Activated T-helper 2 cell treated with anti-CD3 and anti-CD28 coated beads, Interferon-gamma antibody, Interleukin-2, Interleukin-4, amounts not matched to agents 10 μg/mL and 5 μg/mL and 100 μg/mL, durations not matched to agents 14 hours and 24 hours and 36 hours (primary cell): Measurements from ENCODE around the gene ABCG1. TPM values are rescaled to one million over a fixed set of nuclear protein-coding genes. Genes with fewer than 3 reads are reported as not detected.
"Not testable (repeated sequence)": the region's sequence is repeated elsewhere in the genome, so short reads cannot be mapped to it uniquely, and the experiment has no call there.

Experiments
- DNase-seq: peaks from one replicate; pipeline ENCODE4 v3.0.0; 2021; ENCODE audit warnings: low spot score
- H3K27ac Mint-ChIP-seq: one replicate; pipeline ENCODE4 v1.8.0; 2021; ENCODE audit warnings: mixed read lengths
- H3K27me3 Mint-ChIP-seq: one replicate; pipeline ENCODE4 v1.8.0; 2021; ENCODE audit warnings: low read depth, mixed read lengths
- H3K36me3 Mint-ChIP-seq: one replicate; pipeline ENCODE4 v1.8.0; 2021; ENCODE audit warnings: low read depth, mixed read lengths
- H3K4me1 Mint-ChIP-seq: one replicate; pipeline ENCODE4 v1.8.0; 2021; ENCODE audit warnings: low read depth, mixed read lengths
- H3K4me3 Mint-ChIP-seq: one replicate; pipeline ENCODE4 v1.8.0; 2021; ENCODE audit warnings: low read depth, mild to moderate bottlenecking, moderate library complexity, mixed read lengths
- H3K9me3 Mint-ChIP-seq: one replicate; pipeline ENCODE4 v1.8.0; 2021; ENCODE audit warnings: mixed read lengths
- intact Hi-C: fragments of 100-400 bp; cut with micrococcal nuclease; formaldehyde crosslinking; loops from one replicate; pipeline ENCODE4 v1.15.1; 2023
- total RNA-seq: library from RNA; stranded (reverse); gene quantifications from 2 replicates; pipeline ENCODE4 v1.2.3, GENCODE V29; 2022

Gene ABCG1
- total RNA-seq, 1 donor from 2014 or later, result 5.7 TPM

GRCh38 chr21:42291751-42292562 is 73.0 kb downstream of the ABCG1 start:
- Mint-ChIP-seq H3K4me3 (no peak overlapping the region), H3K4me1 (no peaks in the 10 kb centered on the region), H3K9me3 (no peaks in the 10 kb centered on the region), H3K36me3 (peaks cover 10% of the 10 kb centered on the region), H3K27ac (no peak overlapping the region), H3K27me3 (no peaks in the 10 kb centered on the region)
- intact Hi-C loops, result no loop called here
- no peak for DNase-seq

- H3K27me3 Mint-ChIP-seq, intact Hi-C loops, H3K36me3 Mint-ChIP-seq, H3K27ac Mint-ChIP-seq, H3K4me1 Mint-ChIP-seq, DNase-seq, H3K9me3 Mint-ChIP-seq, H3K4me3 Mint-ChIP-seq: not testable (repeated sequence)
Measured at GRCh38 chr21:42292563-42293142, 73.7 kb downstream of the ABCG1 start.

- no peaks in the 10 kb centered on the region for H3K4me1 Mint-ChIP-seq
- H3K27me3 Mint-ChIP-seq, result no peaks in the 10 kb centered on the region
- H3K4me3 Mint-ChIP-seq, result no peak overlapping the region
- no peaks in the 10 kb centered on the region for H3K9me3 Mint-ChIP-seq
- intact Hi-C loops, result no loop called here
- H3K27ac Mint-ChIP-seq, result no peak overlapping the region
- H3K36me3 Mint-ChIP-seq, result peaks cover 6% of the 10 kb centered on the region
- DNase-seq, result no peak
Measured at GRCh38 chr21:42293649-42294272, 74.8 kb downstream of the ABCG1 start.

GRCh38 chr21:42294273-42294880 is 75.4 kb downstream of the ABCG1 start:
- Mint-ChIP-seq H3K4me1 (peaks cover 5% of the 10 kb centered on the region), H3K9me3 (no peaks in the 10 kb centered on the region), H3K27me3 (no peaks in the 10 kb centered on the region), H3K36me3 (no peaks in the 10 kb centered on the region), H3K27ac (no peak overlapping the region), H3K4me3 (no peak overlapping the region)
- intact Hi-C loops, result no loop called here
- DNase-seq, result no peak

- no peak overlapping the region for H3K4me3 Mint-ChIP-seq
- peaks cover 12% of the 10 kb centered on the region for H3K4me1 Mint-ChIP-seq
- intact Hi-C loops, result no loop called here
- no peak for DNase-seq
- H3K27ac Mint-ChIP-seq, result no peak overlapping the region
- H3K9me3 Mint-ChIP-seq, result no peaks in the 10 kb centered on the region
- no peaks in the 10 kb centered on the region for H3K27me3 Mint-ChIP-seq
- no peaks in the 10 kb centered on the region for H3K36me3 Mint-ChIP-seq
Measured at GRCh38 chr21:42295845-42296244, 76.9 kb downstream of the ABCG1 start.

- no peaks in the 10 kb centered on the region for H3K9me3 Mint-ChIP-seq
- no peak overlapping the region for H3K27ac Mint-ChIP-seq
- no peaks in the 10 kb centered on the region for H3K27me3 Mint-ChIP-seq
- no peaks in the 10 kb centered on the region for H3K36me3 Mint-ChIP-seq
- H3K4me1 Mint-ChIP-seq, result peaks cover 12% of the 10 kb centered on the region
- DNase-seq, result no peak
- intact Hi-C loops, result no loop called here
- H3K4me3 Mint-ChIP-seq, result no peak overlapping the region
Measured at GRCh38 chr21:42296501-42296900, 77.6 kb downstream of the ABCG1 start.

- Mint-ChIP-seq H3K4me3 (no peak overlapping the region), H3K9me3 (no peaks in the 10 kb centered on the region), H3K27ac (no peak overlapping the region), H3K36me3 (no peaks in the 10 kb centered on the region), H3K27me3 (no peaks in the 10 kb centered on the region), H3K4me1 (peaks cover 12% of the 10 kb centered on the region)
- intact Hi-C loops, result no loop called here
- DNase-seq, result no peak
Measured at GRCh38 chr21:42297377-42297776, 78.4 kb downstream of the ABCG1 start.

- peaks cover 12% of the 10 kb centered on the region for H3K4me1 Mint-ChIP-seq
- intact Hi-C loops, result no loop called here
- no peaks in the 10 kb centered on the region for H3K9me3 Mint-ChIP-seq
- no peak overlapping the region for H3K4me3 Mint-ChIP-seq
- H3K27ac Mint-ChIP-seq, result no peak overlapping the region
- H3K36me3 Mint-ChIP-seq, result no peaks in the 10 kb centered on the region
- no peaks in the 10 kb centered on the region for H3K27me3 Mint-ChIP-seq
- DNase-seq, result no peak
Measured at GRCh38 chr21:42298237-42298636, 79.3 kb downstream of the ABCG1 start.

GRCh38 chr21:42298657-42299056 is 79.7 kb downstream of the ABCG1 start:
- Mint-ChIP-seq H3K27me3 (no peaks in the 10 kb centered on the region), H3K9me3 (no peaks in the 10 kb centered on the region)
- intact Hi-C loops, result no loop called here

GRCh38 chr21:42299324-42300044 is 80.5 kb downstream of the ABCG1 start:
- Mint-ChIP-seq H3K4me3 (no peak overlapping the region), H3K36me3 (no peaks in the 10 kb centered on the region), H3K27me3 (no peaks in the 10 kb centered on the region), H3K4me1 (peaks cover 12% of the 10 kb centered on the region), H3K9me3 (no peaks in the 10 kb centered on the region), H3K27ac (no peak overlapping the region)
- intact Hi-C loops, result no loop called here
- peak; percentile 34 for DNase-seq

More at GRCh38 chr21:42298657-42299056, 79.7 kb downstream of the ABCG1 start:
- DNase-seq, result no peak
- Mint-ChIP-seq H3K27ac (no peak overlapping the region), H3K4me1 (peaks cover 12% of the 10 kb centered on the region), H3K4me3 (no peak overlapping the region), H3K36me3 (no peaks in the 10 kb centered on the region)

- Mint-ChIP-seq H3K4me3 (no peak overlapping the region), H3K9me3 (no peaks in the 10 kb centered on the region), H3K4me1 (peaks cover 12% of the 10 kb centered on the region), H3K36me3 (no peaks in the 10 kb centered on the region), H3K27ac (no peak overlapping the region), H3K27me3 (no peaks in the 10 kb centered on the region)
- intact Hi-C loops, result no loop called here
- DNase-seq, result no peak
Measured at GRCh38 chr21:42300045-42300583, 81.2 kb downstream of the ABCG1 start.

GRCh38 chr21:42300956-42301355 is 82.0 kb downstream of the ABCG1 start:
- intact Hi-C loops, result no loop called here
- no peak for DNase-seq

More at GRCh38 chr21:42300956-42301355, 82.0 kb downstream of the ABCG1 start:
- Mint-ChIP-seq H3K27me3 (no peaks in the 10 kb centered on the region), H3K4me1 (peaks cover 12% of the 10 kb centered on the region), H3K4me3 (no peak overlapping the region), H3K36me3 (no peaks in the 10 kb centered on the region), H3K27ac (no peak overlapping the region), H3K9me3 (no peaks in the 10 kb centered on the region)
